HG02763 (cell line): Measurements from ENCODE around the gene DLG2.
"Not testable (repeated sequence)": the region's sequence is repeated elsewhere in the genome, so short reads cannot be mapped to it uniquely, and the experiment has no call there.

Source experiments
- ATAC-seq: cut with Tn5 transposase; IDR thresholded peaks from one replicate; pipeline ENCODE4 v1.9.1; 2021; ENCODE audit warnings: mild to moderate bottlenecking, moderate library complexity; ENCODE audit not compliant: unreplicated experiment

Gene DLG2

DNA sequence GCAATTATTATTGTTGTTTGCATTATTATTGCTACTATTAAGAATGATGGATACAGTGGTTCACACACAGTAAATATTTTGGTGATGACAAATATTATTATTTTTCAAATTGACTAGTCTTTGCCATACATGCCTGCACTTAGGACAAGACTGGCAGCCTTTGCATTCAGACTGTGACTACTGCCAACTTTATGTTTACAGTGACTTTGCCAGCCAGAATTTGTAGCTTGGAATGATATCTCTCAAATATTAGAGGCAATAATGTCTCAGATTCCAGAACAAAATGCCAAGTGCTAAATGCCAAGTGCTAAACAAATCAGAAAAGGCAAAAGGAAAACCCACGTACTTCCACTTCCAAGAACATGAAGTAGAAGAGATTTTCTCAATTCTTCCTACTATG is 823.1 kb downstream of the DLG2 start:
- no peak for ATAC-seq

DNA sequence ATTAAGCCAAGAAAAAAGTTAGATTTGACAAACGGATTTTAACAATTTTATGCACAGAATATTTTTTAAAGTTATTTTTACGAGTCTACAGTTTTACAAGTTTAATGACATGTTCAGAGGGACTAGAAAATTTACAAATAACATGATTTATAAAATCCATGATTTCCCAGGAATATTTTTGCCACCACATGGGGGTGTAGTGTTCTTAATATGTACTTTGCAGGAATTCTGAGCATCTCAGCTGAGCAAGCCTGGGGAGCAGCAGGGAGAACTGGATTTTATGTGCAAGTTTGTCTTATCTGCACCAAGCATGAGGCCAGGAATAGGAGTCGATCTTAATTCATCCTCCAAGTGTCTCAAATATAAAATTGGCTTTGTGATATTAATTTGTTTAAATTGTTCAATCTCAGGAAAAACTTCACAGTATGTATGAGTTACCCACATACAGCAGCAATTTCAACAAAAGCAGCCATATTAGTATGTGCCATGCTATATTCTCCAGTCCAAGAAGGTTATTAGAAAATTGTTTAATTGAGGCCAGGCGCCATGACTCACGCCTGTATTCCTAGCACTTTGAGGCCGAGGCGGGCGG is 826.3 kb downstream of the DLG2 start:
- ATAC-seq = no peak

DNA sequence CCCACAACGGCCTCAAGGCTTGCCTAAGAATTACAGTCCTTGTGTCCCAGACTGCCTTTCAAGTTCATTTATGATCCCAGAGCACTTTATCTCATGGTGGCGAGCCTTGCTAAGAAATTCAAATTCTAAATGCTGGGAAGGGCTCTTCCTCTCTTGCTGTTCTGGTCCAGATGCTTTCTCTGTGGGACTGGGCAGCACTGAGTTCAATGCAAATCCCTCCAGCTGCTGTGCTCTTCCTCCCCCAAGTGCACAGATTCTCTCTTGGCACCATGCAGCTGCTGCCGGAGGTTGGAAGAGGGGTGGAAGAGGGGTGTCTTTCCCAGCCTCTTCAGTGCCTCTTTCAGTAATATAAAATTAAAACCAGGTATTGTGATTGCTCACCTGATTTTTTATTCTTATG is 828.0 kb downstream of the DLG2 start:
- no peak for ATAC-seq

DNA sequence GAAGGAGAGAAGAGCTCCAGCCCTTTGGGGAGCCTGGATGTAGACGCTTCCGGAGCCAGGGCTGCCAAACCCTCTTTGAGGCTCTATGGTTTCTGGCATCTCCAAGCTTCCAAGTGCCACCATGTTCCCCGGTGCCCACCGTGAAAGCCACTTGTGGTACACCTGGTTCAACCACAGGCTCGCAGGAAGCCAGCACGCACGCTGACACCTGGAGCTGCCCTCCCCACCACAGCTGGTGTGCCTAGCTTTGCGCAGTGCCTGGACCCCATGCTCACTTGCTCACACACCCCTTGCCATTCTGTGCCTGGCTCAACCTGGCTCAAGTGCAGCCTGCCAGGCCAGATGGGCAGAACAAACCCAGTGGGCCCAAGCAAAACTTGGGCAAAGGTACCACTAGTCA is 831.4 kb downstream of the DLG2 start:
- ATAC-seq = no peak

- no peak for ATAC-seq
These were observed 832.3 kb downstream of the DLG2 start for GRCh38 chr11:84794663-84795443.

GRCh38 chr11:84793318-84793717 is 833.8 kb downstream of the DLG2 start:
- ATAC-seq = no peak

DNA sequence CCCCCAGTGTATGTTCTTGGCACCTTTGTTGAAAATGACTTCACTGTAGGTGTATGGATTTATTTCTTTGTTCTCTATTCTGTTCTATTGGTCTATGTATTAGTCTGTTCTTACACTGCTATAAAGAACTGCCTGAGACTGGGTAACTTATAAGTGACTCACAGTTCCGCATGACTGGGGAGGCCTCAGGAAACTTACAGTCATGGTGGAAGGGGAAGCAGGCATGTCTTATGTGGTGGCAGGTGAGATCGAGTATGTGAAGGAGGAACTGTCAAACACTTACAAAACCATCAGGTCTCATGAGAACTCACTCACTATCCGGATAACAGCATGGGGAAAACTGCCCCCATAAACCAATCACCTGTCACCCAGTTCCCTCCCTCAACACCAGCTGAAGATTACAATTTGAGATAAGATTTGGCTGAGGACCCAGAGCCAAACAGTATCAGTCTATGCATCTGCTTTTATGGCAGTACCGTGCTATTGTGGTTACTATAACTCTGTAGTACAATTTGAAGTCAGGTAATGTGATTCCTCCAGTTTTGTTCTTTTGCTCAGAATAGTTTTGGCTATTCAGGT is 836.2 kb downstream of the DLG2 start:
- no peak for ATAC-seq

DNA sequence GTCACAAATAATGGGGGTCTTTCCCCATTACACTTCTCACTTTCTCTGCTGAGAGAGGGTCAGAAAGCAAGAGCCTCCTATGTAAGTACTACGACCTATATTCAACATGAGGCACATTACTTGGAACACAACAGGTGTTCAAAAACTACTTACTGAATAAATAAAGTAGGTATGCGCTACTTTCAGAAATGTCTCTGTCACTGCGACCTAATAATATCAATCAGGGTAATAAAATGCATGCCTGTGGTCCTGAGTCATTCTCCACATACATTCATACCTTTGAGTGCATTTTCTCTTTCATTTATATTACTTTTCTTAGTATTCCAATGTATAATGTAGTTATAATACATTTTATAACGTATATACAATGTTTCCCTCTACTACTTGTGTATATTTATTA is 838.9 kb downstream of the DLG2 start:
- no peak for ATAC-seq

GRCh38 chr11:84784158-84784557 is 843.0 kb downstream of the DLG2 start:
- ATAC-seq = not testable (repeated sequence)

DNA sequence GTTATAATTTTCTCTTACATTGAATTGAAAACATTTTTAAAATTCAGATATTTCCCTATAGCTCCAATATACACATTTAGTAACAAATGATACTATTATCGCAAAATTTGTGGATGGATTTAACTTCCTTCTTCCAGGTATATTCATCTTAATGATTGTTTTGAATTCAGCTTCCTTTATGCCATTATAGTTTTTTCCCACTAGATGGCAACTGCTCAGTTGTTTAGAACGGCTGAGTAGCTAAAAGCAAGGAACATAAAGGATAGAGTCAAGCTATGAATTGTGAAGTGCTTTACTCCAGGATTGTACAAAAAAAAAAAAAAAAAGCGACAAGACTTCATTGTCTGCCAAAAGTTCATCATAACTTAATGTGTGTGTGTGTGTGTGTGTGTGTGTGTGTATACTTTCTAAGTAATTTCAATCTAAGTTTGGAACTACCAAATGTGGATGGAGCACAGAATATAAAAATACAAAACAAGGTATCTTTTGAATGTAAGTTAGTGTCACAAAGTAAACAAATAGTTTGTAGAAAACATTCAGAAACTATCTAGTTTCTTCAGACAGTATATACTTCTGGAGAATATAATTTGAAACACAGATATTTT is 846.4 kb downstream of the DLG2 start:
- no peak for ATAC-seq

GRCh38 chr11:84775503-84775902 is 851.6 kb downstream of the DLG2 start:
- no peak for ATAC-seq

DNA sequence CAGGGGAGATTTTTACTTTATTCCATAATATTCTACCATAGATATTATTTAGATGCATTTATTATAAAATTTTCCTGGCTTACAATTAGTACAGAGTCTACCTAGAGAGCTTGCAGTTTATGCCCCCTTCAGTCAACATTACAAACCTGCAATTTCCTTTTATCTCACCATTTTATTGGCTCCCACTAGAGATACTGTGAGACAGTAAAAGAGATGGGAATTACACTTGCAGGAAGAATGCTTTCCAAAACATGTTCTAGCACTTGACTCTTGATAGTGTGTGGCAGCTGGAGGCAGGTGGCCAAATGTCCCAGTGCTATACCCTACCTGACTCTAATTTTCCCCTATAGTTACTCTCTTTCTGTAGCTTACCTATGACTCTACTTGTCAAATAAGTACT is 863.2 kb downstream of the DLG2 start:
- no peak for ATAC-seq

- no peak for ATAC-seq
These were observed 869.4 kb downstream of the DLG2 start for GRCh38 chr11:84757711-84758110.

DNA sequence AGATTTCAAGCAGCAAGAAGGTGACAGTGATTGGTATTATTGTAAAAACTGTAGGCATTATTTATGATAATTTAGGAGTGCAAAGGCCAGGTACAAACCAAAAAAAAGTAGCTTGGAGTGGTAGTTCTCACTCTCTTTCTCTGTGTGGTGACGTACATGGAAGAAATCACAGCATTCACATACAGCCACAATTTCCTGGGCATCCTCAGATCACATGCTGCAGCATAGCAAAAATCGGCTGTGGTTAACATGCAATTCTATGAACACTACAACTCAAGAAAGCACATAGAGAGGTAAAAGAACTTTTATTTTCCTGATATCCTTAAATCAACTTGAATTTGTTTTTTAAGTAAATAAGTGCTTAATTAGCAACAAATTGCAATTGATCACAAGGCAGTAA is 875.8 kb downstream of the DLG2 start:
- ATAC-seq = no peak

GRCh38 chr11:84747871-84748270 is 879.3 kb downstream of the DLG2 start:
- no peak for ATAC-seq

- no peak for ATAC-seq
These were observed 887.1 kb downstream of the DLG2 start for GRCh38 chr11:84740050-84740449.

- no peak for ATAC-seq
These were observed 902.9 kb downstream of the DLG2 start for GRCh38 chr11:84724256-84724655.

DNA sequence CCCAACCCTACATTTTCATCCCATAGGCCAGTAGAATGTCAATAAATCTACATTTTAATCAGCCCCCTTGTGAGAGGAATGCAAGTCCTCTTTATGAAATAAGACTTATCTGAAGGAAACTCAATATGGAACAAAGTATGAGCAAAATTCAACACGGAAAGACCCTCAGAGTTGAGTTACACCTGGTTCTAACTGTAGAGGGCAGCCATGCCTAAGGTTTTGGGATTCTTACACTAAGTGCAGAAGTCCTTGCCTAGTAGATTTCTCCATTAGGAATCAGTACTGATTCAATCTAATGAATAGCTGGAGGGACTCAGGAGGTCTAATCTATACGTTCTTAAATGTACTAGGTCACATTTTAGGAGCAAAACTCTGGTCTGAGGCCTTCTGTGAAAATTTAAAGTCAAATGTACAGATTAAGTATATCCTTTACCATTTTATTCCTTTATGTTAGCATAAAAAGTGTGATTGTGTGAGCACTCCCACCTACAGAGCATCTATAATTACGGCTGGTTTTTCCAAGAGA is 904.5 kb downstream of the DLG2 start:
- no peak for ATAC-seq

DNA sequence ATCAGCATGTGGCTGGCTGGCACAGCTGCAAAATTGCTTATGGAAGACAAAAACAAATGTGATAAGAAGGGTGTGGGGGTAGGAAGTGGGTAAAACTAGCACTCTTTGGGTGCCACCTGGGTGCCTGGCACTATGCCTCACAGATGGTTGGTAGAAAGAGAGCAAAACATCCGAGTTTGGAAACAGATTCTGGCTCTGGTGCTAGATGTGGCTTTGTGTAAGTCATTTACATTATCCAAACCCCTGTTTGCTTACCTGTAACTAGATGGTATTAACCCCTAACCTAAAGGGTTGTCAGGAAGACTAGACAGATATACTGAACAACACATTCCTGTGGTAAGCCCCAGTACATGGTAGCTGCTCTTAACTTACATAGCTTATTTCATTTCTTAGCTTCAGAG is 905.6 kb downstream of the DLG2 start:
- no peak for ATAC-seq

- ATAC-seq = no peak
These were observed 906.3 kb downstream of the DLG2 start for GRCh38 chr11:84720706-84721402.

DNA sequence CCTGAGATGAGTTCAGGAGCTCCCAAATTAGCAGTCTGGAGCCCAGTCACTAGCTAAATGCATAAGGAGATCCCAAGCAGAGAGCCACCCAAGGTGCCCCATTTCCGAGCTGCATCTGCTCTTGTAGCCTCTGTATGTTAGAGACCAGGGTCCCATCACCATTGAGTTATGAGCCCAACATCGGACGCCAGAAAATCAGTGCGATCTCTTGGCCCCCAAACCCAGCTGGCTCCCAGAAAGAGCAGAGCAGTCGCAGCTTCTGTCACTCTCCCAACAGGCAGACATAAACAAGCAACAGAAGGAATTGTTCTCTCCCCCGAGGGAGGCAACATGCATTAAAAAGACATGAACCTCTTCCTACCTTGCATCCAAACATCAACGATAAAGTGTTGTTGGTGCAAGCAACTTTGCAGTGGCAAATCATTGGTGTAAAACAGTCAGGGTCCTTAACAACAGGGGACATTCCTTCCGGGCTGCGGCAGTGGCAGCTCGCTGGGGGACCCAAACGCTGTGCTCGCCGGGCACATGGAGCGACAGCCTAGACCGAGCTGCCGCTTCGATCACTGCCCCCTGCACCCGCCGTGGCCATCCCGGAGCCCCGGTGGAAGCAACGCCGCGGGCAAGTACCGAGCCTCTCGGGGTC is 907.1 kb downstream of the DLG2 start:
- no peak for ATAC-seq
